ENCODE results near the gene MAP3K7CL. TPM values are rescaled to one million over a fixed set of nuclear protein-coding genes. Genes with fewer than 3 reads are reported as not detected.

The MAP3K7CL gene
- polyA plus RNA-seq, 1 experiment = 11.0 TPM

DNA sequence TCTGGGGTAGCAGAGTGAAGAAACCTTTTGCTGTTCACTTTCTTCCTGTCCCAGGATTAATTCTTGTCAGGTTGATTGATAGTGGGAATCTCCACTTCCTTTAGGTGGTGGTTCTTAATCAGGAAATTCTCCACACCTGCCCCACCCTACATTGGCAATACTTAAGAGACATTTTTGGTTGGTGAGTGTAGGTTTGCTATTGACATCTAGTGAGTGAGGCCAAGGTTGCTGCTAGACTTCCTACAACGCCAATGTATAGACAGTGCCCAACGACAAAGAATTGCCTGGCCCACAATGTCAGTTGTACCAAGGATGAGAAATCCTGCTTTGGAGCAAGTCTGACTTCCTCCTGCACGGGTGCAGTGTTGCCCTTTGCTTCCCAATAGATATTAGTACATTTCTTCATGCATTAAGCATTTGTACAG is 38.5 kb downstream of the MAP3K7CL start:
- DNase-seq (ENCODE audit: low read depth, low spot score) = no peak
- TF ChIP-seq, protein P1, sequence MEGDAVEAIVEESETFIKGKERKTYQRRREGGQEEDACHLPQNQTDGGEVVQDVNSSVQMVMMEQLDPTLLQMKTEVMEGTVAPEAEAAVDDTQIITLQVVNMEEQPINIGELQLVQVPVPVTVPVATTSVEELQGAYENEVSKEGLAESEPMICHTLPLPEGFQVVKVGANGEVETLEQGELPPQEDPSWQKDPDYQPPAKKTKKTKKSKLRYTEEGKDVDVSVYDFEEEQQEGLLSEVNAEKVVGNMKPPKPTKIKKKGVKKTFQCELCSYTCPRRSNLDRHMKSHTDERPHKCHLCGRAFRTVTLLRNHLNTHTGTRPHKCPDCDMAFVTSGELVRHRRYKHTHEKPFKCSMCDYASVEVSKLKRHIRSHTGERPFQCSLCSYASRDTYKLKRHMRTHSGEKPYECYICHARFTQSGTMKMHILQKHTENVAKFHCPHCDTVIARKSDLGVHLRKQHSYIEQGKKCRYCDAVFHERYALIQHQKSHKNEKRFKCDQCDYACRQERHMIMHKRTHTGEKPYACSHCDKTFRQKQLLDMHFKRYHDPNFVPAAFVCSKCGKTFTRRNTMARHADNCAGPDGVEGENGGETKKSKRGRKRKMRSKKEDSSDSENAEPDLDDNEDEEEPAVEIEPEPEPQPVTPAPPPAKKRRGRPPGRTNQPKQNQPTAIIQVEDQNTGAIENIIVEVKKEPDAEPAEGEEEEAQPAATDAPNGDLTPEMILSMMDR (IDR thresholded peaks at IDR 0.05; ENCODE audit: low read depth, low read length) = no peak
- Histone ChIP-seq H3K4me3 (ENCODE audit: low read depth, low read length) (no peak overlapping the region), H3K9me3 (ENCODE audit: control insufficient read depth, insufficient read depth, low read length) (no peaks in the 10 kb centered on the region), H3K27ac (ENCODE audit: low read depth, low read length) (no peak overlapping the region), H3K27me3 (ENCODE audit: control insufficient read depth, insufficient read depth, low read length) (no peaks in the 10 kb centered on the region)
- ChIA-PET CTCF (interaction anchor here (1.1 to 1.3 kb wide), 2 partner anchors 179 to 205 kb away, joined by 3 read pairs; no protein-coding TSS in a partner anchor), POLR2A (no interaction called here)

DNA sequence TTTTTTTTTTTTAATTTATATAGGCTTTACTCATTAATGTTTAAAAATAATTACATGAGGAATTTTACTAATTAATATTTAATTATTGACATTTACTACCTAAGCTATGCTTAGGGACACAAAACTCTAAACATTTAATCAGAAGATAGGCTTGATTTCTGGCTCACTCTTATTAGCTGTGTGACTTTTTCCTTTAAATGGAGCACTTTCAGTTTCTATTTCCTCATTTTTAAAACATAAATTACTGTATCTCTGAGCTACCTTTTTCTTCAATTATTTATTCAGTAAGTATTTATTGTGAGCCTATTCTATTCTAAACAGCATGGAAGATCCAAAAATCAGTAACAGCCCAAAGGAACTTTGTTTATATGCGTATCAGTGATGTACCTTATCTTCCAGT is 40.5 kb downstream of the MAP3K7CL start:
- Histone ChIP-seq H3K4me3 (ENCODE audit: low read depth, low read length) (no peak overlapping the region), H3K9me3 (ENCODE audit: control insufficient read depth, insufficient read depth, low read length) (no peaks in the 10 kb centered on the region), H3K27ac (ENCODE audit: low read depth, low read length) (no peak overlapping the region), H3K27me3 (ENCODE audit: control insufficient read depth, insufficient read depth, low read length) (no peaks in the 10 kb centered on the region)
- TF ChIP-seq, protein P1 (IDR thresholded peaks at IDR 0.05; ENCODE audit: low read depth, low read length) = no peak
- POLR2A ChIA-PET = interaction anchor here (0.7 to 1.0 kb wide), 2 partner anchors 130 to 234 kb away, joined by 3 to 4 read pairs; no protein-coding TSS in a partner anchor
- DNase-seq (ENCODE audit: low read depth, low spot score) = no peak
- CTCF ChIA-PET = interaction anchor here (0.6 to 2.0 kb wide), 5 partner anchors 23 to 177 kb away, joined by 3 to 4 read pairs (median 3); no protein-coding TSS in a partner anchor

DNA sequence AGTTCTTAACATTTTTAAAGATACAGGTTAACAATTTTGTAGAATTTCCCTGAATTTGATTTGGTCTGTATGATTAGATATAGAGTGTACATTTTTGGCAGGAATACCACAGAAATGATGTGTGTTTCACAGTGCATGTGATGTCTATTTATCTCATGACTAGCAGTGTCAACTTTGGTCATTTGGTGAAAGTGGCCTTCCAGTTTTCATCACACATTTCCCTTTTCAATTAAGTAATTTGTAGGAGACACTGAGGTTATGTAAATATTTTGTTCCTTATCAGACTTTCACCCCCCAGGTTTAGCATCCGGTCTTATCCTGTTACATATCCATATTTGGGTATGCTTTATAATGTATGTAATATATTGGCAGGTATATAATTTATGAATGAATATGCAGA is 41.8 kb downstream of the MAP3K7CL start:
- ChIA-PET CTCF (interaction anchor here (3.3 kb wide), 1 partner anchor 8 kb away, joined by 34 read pairs; no protein-coding TSS in a partner anchor), POLR2A (no interaction called here)
- DNase-seq (ENCODE audit: low read depth, low spot score) = no peak
- Histone ChIP-seq H3K9me3 (ENCODE audit: control insufficient read depth, insufficient read depth, low read length) (no peaks in the 10 kb centered on the region), H3K4me3 (ENCODE audit: low read depth, low read length) (no peak overlapping the region), H3K27me3 (ENCODE audit: control insufficient read depth, insufficient read depth, low read length) (no peaks in the 10 kb centered on the region), H3K27ac (ENCODE audit: low read depth, low read length) (no peak overlapping the region)
- TF ChIP-seq, protein P1 (IDR thresholded peaks at IDR 0.05; ENCODE audit: low read depth, low read length) = no peak

DNA sequence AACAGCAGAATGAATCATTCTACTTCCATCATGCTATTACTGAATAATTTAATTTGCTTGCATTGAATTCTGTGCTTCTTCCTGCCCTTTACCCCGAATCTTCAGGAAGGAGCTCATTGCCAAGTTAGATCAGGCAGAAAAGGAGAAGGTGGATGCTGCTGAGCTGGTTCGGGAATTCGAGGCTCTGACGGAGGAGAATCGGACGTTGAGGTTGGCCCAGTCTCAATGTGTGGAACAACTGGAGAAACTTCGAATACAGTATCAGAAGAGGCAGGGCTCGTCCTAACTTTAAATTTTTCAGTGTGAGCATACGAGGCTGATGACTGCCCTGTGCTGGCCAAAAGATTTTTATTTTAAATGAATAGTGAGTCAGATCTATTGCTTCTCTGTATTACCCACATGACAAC is 44.2 kb downstream of the MAP3K7CL start:
- POLR2A ChIA-PET = no interaction called here
- Histone ChIP-seq H3K27ac (ENCODE audit: low read depth, low read length) (no peak overlapping the region), H3K4me3 (ENCODE audit: low read depth, low read length) (no peak overlapping the region), H3K9me3 (ENCODE audit: control insufficient read depth, insufficient read depth, low read length) (no peaks in the 10 kb centered on the region), H3K27me3 (ENCODE audit: control insufficient read depth, insufficient read depth, low read length) (no peaks in the 10 kb centered on the region)
- no peak for DNase-seq (ENCODE audit: low read depth, low spot score)
- TF ChIP-seq, protein P1 (IDR thresholded peaks at IDR 0.05; ENCODE audit: low read depth, low read length) = no peak
- CTCF ChIA-PET = interaction anchor here (2.5 to 3.3 kb wide), 2 partner anchors 10 to 197 kb away, joined by 9 to 34 read pairs; no protein-coding TSS in a partner anchor

DNA sequence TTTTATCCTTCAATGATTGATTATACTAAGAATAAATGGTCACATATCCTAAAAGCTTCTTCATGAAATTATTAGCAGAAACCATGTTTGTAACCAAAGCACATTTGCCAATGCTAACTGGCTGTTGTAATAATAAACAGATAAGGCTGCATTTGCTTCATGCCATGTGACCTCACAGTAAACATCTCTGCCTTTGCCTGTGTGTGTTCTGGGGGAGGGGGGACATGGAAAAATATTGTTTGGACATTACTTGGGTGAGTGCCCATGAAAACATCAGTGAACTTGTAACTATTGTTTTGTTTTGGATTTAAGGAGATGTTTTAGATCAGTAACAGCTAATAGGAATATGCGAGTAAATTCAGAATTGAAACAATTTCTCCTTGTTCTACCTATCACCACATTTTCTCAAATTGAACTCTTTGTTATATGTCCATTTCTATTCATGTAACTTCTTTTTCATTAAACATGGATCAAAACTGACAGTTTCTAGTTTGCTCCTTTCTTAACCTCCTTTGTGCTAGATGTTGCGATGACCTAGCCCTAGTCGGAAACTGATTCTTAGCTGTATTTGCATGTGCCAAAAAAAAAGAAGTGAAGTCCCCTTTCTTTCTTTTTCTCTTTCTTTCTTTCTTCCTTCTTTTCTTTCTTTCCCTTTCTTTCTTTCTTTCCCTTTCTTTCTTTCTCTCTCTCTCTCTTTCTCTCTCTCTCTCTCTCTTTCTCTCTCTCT is 45.1 kb downstream of the MAP3K7CL start:
- Histone ChIP-seq H3K4me3 (ENCODE audit: low read depth, low read length) (no peak overlapping the region), H3K27ac (ENCODE audit: low read depth, low read length) (no peak overlapping the region), H3K27me3 (ENCODE audit: control insufficient read depth, insufficient read depth, low read length) (no peaks in the 10 kb centered on the region), H3K9me3 (ENCODE audit: control insufficient read depth, insufficient read depth, low read length) (no peaks in the 10 kb centered on the region)
- CTCF ChIA-PET = interaction anchor here (0.7 to 3.3 kb wide), 3 partner anchors 11 to 196 kb away, joined by 3 to 34 read pairs (median 9); no protein-coding TSS in a partner anchor
- no peak for DNase-seq (ENCODE audit: low read depth, low spot score)
- TF ChIP-seq, protein P1 (IDR thresholded peaks at IDR 0.05; ENCODE audit: low read depth, low read length) = no peak
- POLR2A ChIA-PET = interaction anchor here (0.6 to 0.7 kb wide), 2 partner anchors 33 to 123 kb away, joined by 3 to 5 read pairs; partner anchors contain the start of gene BACH1

Data from AG04450 (cell line).